Muscle of arm (tissue), 12 donors: Measurements from ENCODE around the gene PDE10A. TPM values are rescaled to one million over a fixed set of nuclear protein-coding genes. Genes with fewer than 3 reads are reported as not detected.
"Not testable (repeated sequence)": the region's sequence is repeated elsewhere in the genome, so short reads cannot be mapped to it uniquely, and the experiment has no call there.

Source experiments
- DNase-seq: peaks from one replicate; pipeline ENCODE4 v3.0.0-alpha.2; 2013
- polyA plus RNA-seq, 12 donors: library from polyadenylated mRNA; unstranded; fragments of 120-200 nt; gene quantifications; one replicate each; pipeline ENCODE4 v1.2.1, GENCODE V29; 2013; ENCODE audit not compliant: insufficient read length in 12 of 12

Gene PDE10A
- polyA plus RNA-seq, 12 donors: 6.9 to 13.1 (median 10.4) TPM; not detected in 1

DNA sequence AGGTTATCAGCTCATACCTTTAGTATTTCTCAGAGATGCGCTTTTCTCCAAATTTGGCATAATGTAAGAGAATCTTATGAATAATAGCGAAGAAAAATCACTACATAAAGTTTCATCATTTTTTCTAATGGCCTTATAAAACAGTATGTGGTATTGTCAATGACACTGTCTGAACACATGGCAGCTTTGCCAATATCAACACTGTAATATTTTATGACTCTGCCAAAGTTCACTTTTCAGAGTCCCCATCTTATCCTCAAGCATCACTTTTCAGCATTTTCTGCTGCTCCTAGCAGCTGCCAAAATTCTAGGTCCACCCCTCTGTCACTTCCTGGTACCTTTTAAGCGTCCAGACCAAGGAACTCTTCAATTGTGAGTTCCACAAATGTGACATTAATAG, 182.1 kb downstream of the PDE10A start:
- DNase-seq: no peak

DNA sequence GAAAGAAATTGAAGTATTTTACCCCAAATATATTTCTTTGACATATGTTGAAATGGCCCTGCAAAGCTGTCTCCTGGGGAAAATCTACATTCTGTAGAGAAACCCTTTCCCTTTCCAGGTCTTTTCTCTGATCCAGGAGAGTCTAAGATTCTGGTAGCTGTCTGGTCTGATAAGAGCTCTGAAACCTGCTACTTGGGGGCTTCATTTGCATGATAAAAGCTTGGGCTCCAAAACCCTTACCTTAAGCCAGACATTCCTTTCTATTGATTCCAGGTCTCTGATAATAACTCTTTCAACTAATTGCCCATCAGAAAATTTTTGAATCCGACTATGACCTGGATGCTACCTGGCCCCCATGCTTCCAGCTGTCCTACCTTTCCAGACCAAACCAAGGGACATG, 184.5 kb downstream of the PDE10A start:
- no peak for DNase-seq

DNA sequence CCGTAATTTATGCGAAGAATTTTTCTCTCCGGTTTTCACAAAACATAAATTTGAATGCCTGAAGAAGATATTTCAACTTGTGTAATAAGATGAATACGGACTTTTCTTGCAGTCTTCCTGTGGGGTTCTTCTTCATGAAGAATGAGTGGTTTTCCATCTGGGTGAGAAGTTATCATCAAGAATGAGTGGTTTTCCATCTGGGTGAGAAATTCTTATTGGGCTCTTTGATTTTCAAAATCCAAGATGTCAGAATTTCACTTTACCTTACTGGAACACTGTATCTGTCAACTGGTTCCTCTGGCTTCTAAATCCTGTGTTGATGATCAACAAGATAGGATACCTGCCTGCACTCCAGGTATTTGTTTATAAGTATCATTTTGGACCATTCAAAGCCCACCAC, 193.6 kb downstream of the PDE10A start:
- DNase-seq: no peak

DNA sequence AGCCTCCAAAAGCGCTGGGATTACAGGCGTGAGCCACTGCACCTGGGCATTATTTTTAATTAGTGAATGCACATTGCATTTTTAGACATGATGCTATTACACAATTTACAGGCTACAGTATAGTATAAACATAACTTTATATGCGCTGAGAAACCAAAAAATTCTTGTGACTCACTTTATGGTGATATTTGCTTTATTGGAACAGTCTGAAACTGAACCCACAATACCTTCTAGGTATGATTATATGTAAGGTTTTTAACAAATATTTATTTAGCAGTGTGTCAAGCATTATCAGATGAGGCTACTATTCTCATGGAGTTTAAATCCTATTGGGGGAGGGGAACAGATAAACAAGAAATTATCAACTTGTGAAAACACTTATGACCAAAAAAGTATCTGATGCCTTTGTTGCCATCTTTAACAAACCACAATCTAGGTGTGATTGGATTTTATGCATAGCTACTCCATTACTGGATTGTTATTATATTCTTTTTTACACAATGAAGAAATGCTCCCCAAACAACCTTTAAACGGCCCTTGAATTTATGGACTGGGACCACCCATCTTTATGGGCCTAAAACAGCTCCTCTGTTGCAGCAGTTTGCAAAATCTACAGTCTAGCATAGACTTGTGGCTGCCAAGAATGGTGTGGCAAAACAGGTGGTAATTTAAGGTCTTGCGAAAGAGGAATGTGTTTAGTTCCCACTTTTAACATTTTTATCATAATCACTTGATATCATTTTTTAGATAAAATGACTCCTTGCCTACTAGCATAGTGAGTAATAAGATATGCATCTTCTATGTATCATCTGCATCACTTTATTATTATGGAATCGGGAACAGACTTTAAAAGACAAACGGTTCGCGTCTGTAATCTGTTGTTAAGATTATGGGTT, 194.5 kb downstream of the PDE10A start:
- DNase-seq: no peak

DNA sequence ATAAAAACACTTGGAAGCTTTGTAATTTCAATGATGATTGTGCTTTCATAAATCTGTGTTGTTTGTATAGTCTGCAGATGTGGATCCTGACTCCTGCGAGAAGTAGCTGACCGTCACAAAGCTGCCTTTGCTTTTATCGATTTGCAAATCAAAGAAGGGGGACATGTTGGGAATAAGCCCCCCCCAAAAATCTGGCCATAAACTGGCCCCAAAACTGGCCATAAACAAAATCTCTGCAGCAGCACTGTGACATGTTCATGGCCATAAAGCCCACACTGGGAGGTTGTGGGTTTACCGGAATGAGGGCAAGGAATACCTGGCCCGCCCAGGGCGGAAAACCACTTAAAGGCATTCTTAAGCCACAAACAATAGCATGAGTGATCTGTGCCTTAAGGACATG, 199.5 kb downstream of the PDE10A start:
- DNase-seq: not testable (repeated sequence)

DNA sequence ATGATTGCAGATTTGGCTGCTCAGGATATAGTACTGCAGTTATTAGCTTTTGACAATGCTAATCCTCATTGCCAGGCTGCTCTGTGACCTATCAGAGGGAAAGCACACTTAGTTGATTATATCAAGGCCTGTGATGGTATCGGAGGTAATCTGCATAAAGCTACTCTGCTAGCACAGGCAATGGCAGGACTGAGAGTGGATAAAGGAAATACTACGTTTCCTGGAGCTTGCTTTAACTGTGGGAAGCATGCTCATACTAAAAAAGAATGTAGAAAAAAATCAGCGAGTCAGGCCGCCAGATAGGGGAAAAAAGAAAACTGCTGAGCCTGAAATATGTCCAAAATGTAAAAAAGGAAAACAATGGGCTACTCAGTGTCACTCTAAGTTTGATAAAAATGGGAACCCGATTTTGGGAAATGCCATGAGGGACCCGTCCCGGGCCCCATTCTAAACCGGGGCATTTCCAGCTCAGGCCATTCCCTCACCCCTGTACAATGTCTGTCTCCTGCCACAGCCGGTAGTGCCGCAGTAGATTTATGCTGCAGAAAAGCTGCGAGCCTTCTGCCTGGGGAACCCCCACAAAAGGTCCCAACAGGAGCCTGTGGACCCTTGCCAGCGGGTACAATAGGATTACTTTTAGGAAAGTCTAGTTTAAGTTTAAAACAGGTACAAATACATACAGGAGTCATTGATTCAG, 203.3 kb downstream of the PDE10A start:
- DNase-seq: peak; percentile 7

DNA sequence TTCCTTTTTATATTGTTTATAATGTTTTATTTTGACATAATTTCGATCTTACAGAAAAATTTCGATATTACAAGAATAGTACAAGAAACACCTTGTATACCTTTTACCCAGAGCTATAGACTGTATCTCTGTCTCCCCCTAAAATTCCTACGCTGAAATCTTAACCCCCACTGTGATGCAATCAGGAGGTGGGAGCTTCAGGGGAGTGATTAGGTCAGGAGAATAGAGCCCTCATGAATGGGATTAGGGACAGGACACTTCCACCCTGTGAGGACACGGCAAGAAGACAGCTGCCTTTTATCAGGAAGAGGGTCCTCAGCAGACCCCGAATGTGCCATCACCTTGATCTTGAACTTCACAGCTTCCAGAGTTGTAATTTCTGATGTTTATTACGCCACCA, 204.9 kb downstream of the PDE10A start:
- DNase-seq: no peak

DNA sequence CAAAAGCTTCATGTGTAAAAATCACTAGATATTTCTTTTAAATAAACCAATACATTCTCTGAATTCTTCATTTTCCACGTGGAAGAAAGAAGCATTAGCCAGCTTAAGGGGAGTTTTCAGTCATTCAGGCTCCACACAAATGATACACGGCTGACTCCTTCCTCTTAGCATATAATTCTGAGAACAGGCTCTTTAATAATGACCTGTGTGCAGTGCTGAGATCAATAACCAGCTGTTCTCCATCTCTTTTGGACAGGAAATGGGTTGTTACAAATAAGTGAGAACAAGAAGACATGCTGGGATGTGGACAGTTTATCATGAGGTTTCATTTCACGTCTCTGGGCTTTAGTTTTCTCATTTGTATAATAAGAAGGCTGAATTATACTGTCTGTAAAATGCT, 206.8 kb downstream of the PDE10A start:
- DNase-seq: no peak

DNA sequence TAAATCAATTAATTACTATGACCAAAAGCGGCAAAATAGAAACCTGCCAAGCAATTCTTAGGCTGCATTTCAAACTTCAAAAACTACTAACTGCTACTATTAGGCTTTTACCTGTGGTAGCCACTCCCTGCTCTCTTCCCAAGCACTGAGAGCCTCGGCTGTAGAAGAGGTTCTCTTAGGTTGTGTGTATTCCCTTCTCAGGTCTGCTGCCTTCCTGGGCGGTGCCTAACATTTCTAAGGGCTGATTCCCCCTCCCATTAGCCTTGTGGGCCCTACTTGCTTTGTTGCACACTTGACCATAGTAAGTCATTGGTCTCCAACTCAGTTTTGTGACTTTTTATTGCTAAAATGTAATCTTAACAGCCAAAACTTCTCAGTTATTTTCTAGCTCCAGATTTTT, 207.6 kb downstream of the PDE10A start:
- DNase-seq: no peak

DNA sequence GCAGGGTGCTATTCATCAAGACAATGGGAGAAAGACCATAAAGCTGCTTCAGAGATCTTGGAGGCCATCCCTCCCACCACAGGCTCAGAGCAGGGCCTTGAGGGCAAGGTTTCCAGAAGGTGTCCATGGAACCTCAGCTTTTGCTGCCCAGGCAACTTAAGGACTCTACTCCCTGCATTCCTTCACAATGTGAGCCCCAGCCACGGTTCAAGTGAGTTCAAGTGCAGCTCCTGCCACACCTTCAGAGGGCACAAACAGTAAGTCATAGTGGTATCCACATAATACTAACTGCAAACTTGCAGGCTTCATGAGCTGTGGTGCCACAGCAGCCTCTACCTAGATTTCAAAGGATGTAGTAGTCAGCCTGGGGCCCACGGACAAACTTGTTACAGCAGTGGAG, 209.6 kb downstream of the PDE10A start:
- no peak for DNase-seq

DNA sequence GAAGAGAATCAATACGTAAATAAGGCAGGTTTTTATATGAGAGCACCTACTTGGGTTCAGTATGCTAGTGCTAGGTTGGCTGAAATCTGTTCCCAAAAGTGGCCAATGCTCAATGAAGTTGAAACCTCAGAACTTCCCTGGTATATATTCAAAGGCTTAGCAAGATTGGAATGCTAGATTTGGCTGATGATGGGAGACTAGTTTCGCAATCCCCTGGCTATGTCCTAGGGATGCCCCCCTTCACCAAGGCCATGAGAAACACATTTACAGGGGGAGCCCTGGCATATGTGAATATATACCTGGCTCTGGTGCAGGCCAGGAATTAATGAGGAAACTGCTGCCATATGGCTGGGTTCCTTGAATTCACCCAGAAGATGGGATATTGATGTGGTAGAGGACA, 211.2 kb downstream of the PDE10A start:
- DNase-seq: no peak

DNA sequence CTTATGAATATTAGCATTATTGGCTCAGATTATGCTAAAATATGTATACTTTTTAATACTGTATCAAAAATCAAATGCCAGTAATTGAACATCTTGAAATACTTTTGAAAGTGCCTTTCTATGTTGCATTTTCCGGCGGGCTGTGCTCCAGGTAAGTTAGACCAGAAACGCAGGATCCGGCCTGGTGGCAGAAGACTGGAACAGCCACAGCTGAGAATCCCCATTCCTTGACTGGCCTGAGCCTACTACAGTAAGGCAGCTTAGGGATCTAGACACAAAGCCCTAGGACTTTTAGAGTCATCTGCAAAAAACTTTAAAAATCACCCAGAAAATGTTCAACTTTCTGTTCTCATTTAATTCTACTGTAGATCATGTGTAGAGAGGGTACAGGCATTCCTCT, 214.8 kb downstream of the PDE10A start:
- no peak for DNase-seq

DNA sequence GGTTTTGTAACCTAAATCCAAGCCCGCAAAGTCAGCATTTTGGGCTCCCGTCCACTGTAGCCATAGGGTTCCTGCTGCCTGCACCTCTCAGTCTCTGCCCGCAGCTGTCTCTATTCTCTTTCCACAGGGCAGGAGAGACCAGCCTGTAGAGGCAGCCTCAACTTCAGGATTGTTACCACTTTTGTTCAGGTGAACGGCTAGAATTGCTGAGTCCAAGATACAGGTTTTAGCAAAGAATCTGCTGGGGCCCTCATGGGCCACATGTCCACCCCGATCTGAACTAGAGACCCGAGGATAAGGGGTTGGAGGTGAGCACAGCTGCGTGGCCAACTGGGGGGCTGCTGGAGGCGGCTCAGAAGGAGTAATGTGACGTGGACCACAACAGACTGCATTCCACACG, 215.9 kb downstream of the PDE10A start:
- DNase-seq: no peak

DNA sequence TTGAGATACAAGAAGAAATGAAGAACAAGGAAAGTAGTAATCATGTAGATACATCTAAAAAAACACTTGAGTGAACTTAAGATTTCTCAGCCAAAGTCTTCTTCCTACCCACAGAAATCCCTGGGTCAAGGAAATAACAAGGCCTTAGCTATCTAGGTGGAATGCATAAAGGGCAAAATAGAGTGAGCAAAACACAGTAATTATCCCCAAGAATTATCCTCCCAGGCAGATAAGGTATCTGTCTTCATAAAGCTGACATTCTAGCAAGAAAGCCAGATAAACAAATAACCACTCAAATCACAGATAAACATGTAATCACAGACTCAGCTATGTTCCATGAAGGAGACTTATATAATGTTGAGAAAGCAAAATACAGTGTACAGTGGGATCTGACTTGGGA, 216.7 kb downstream of the PDE10A start:
- DNase-seq: no peak

DNA sequence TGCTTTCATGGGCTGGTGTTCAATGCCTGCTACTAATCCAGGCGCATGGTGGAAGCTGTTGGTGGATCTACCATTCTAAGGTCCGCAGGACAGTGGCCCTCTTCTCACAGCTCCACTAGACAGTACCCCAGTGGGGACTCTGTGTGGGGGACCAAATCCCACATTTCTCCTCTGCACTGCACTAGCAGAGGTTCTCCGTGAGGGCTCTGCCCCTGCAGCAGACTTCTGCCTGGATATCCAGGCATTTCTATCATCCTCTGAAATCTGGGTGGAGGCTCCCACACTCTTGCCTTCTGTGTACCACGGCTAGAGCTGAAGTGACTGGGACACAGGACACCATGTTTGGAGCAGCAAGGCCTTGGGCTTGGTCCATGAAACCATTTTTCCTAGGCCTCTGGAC, 219.6 kb downstream of the PDE10A start:
- no peak for DNase-seq

DNA sequence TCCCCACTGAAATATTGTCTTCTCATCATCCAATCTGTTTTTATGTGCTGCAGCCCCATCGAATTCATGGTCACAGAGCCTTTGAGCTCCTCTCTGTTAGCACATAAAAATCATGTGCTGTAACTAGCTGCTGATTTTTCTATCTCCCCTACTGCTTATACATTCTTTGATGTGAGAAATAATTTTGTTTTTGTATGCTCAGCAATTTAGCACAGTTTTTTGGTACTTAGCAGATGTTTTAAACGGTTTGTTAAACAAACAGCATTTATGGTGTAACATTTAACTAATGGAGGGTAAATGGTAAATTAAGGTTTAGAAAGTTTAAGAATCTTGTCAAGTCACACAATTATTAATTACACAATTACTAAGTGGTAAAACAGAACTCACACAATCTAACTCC, 221.9 kb downstream of the PDE10A start:
- DNase-seq: no peak

DNA sequence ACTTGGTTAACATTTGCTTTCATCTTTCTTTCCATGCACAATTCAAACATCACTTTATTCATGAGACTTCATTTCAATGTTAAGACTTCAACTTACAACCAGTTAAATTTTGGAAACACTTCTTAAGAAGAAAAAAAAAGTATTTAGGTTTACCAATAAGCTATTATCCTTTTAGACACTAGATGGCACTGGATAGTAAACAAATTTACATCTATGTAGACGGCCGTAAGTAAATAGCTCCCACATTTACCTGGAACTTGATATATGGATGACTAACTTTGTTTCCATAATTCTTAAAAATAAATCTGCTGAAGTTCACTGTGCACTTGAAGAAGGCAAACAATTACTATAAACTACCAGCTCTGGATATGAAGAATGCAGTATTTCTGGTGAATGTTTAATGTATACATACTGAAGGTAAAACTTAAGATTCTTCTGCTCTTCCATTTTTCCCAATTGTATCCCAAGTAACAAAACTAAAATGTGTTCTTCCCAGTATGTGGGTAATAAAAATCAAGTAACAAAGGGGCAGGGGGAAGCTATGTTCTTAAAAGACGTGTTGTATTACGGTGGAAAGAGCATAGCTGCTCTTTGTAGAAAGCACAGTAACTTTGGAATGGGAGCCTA, 223.0 kb downstream of the PDE10A start:
- peak; percentile 57 for DNase-seq

DNA sequence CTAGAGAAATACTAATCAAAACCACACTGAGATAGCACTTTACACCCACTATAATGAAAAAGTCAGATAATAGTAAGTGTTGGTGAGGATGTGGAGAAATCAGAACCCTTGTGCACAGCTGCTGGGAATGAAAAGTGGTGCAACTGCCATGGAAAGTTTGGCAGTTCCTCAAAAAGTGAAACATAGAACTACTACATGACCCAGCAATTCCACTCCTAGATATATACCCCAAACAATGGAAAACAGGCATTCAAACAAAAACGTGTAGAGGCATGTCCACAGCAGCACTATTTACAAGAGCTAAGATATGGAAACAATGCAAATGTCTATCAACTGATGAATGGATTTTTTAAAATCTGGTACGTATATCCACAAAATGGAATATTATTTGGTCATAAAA, 236.1 kb downstream of the PDE10A start:
- DNase-seq: no peak

DNA sequence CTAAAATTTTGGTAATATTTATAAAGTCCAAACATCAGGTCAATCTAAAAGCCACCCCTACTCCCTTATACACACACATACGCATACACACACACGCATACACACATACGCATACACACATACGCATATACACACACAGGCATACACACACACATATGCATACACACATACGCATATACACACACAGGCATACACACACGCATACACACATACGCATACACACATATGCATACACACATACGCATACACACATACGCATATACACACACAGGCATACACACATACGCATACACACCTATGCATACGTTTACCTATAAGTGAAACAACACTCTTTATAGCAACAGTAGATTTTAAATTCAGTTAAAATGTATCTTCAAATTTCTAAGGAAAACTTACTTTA, 240.8 kb downstream of the PDE10A start:
- DNase-seq: no peak

DNA sequence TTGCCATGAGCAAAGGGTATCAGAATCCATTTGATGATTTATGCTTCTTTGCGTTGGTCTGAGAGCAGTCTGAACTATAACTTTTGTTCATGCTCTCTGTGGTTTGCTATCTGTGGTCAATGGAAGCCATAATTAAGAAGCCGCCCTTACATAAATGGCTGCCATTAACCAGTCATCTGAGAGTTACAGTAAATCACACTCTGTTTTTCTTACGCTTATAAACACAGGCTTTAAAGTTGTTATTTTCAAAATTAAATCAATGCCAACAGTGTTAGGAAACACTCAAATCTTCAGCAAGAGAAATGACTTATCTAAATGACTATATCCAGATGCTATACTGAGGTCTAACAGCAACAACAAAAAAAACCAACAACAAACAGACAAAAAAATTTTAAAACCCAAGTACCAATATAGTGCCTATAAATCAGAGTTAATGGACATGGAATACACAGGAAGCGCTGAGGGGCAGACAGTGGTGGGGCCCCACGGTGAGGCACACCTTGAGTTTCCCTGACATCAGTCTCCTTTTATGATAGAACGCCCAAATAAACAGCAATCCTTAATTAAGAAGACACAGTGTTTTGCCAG, 245.7 kb downstream of the PDE10A start:
- no peak for DNase-seq

DNA sequence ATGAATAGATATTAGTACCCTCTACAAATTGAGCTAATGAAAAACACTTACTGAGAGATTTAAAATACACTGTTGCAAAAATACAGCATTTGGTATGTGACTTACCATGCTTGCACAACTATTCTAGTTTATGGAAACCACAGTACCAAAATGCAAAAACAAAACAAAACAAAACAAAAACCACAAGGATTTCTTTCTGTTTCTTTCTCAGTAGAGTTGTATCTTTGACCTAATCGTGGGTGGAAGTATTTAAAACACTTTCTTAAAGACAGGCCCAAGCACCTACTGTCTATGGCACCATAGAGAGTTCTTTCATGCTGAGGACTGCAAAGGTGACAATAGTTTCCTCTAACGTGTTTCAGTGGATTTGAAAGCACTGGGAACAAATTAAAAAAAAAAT, 258.3 kb downstream of the PDE10A start:
- no peak for DNase-seq

DNA sequence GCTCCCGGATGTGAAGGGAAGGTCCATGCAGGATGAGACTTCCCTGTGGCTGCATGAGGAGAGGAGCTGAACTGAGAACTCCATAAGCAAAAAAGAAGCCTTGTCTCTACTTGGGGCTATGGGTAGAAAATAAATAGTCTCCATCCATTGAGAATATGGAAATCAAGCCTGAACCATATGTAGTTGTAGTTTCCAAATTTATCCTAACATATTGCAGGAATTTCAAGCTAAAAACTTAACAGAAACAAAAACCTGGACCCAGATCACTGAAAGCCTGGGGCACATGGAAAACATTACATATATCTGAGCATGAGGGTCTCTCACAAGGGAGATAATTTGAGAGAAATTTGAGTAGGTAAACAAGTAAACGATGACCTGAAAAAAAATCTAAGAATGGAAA, 258.7 kb downstream of the PDE10A start:
- DNase-seq: no peak
